GM21381 (cell line): ENCODE measurements around the gene STING1.
"Not testable (repeated sequence)": the region's sequence is repeated elsewhere in the genome, so short reads cannot be mapped to it uniquely, and the experiment has no call there.

ENCODE experiments used
- ATAC-seq: cut with Tn5 transposase; IDR thresholded peaks from one replicate; pipeline ENCODE4 v1.9.1; 2021; ENCODE audit warnings: mild to moderate bottlenecking, moderate library complexity; ENCODE audit not compliant: unreplicated experiment

The STING1 gene

DNA sequence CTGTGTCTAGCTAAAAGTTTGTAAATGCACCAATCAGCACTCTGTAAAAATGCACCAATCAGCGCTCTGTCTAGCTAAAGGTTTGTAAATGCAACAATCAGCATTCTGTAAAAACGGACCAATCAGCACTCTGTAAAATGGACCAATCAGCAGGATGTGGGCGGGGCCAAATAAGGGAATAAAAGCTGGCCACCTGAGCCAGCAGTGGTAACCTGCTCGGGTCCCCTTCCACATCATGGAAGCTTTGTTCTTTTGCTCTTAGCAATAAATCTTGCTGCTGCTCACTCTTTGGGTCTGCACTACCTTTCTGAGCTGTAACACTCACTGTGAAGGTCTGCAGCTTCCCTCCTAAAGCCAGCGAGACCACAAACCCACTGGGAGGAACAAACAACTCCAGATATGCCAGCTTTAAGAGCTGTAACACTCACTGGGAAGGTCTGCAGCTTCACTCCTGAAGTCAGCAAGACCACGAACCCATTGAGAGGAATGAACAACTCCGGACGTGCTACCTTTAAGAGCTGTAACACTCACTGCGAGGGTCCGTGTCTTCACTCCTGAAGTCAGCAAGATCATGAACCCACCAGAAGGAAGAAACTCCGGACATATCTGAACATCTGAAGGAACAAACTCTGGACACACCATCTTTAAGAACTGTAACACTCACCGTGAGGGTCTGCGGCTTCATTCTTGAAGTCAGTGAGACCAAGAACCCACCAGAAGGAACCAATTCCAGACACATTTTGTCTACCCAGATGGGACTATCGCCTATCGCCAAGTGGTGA is 20.7 kb upstream of the STING1 start:
- ATAC-seq = not testable (repeated sequence)

DNA sequence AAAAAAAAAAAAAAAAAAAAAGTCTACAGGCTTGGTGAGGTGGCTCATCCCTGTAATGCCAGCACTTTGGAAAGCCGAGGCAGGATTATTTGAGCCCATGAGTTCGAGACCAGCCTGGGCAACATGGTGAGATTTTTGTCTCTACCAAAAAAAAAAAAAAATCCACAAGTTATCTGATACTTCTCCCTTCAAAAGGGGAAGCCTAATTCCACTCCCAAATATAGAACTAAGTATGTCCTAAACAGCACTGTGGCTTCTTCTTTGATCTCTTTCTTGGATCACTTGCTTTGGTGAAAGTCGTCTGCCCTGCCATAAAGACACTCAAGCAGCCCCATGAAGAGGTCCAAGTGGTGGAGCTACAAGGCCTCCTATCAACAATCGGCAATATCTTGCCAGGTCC is 18.8 kb upstream of the STING1 start:
- no peak for ATAC-seq

GRCh38 chr5:139495638-139496435 is 13.3 kb upstream of the STING1 start:
- no peak for ATAC-seq

DNA sequence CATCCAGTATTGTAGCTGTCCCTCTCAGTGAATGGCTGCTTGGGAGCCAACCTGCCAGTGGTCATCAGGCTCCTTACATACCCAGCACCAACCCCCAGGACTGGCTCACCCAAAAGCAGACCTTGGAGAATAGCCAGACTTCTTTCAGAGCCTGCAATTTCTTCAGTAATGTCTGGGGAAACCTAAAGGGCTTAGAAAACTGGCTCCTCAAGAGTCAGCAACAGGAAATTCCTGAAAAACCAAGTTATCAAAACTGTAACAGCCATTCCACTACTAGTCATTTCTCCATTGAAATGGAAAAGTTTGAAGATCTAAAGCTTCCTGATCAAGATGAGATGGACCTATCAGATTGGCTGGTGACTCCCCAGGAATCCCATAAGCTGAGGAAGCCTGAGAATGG is 12.3 kb upstream of the STING1 start:
- ATAC-seq = no peak

DNA sequence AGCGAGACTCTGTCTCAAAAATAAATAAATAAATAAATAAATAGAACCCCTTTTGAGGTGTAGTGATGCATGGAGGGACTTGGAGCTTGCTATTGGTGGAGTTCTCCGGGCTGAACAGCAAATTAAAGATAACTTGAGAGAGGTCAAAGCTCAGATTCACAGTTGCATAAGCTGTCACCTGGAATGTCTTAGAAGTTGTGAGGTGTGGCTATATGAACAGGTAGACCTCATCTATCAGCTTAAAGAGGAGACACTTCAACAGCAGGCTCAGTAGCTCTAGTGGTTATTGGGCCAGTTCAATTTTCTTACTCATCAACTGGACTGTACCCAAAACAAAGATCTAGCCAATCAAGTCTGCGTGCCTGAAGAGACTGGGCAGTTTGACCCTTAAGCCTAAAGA is 11.7 kb upstream of the STING1 start:
- ATAC-seq = no peak

- no peak for ATAC-seq
Measured at GRCh38 chr5:139492700-139493192, 10.2 kb upstream of the STING1 start.

DNA sequence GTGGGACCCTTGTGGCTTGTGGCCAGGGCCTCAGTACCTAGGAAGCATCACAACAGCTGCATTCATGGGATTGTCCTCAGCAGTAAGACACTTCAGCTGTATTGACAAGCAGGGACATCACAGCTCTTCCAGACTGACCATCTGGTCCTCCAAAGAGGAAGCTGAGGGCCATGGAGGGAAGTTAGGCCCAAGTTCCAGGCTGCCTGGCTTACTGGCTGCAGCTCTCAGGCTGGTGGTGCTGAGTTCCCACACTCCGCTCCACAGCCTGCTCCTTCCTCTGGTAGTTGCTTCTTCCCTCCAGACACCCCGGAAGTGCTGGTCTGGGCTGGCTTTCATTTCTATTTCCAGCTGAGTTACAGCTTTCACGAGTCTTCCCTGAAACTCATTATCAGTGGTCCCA is 5.7 kb upstream of the STING1 start:
- ATAC-seq = no peak

GRCh38 chr5:139486201-139486600 is 3.6 kb upstream of the STING1 start:
- ATAC-seq = no peak

- not testable (repeated sequence) for ATAC-seq
Measured at GRCh38 chr5:139482890-139483208, 291 bp upstream of the STING1 start.

- ATAC-seq = peak; percentile 17
Measured at GRCh38 chr5:139481580-139482049, 943 bp downstream of the STING1 start.

DNA sequence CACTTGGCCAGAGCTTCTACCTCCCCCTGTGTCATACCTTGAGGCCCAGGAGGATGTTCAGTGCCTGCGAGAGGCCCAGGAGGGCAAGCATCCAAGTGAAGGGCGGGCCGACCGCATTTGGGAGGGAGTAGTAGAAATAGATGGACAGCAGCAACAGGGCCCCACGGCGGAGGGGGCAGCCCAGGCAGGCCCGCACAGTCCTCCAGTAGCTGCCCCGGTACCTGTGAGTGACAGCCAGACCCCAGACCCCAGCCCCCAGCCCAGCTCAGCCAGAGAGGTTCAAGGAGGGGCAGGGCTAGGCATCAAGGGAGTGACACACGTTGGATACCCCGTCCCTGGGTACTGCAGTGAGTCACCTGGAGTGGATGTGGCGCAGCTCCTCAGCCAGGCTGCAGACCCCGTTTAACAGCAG is 1.4 kb downstream of the STING1 start:
- ATAC-seq = no peak

DNA sequence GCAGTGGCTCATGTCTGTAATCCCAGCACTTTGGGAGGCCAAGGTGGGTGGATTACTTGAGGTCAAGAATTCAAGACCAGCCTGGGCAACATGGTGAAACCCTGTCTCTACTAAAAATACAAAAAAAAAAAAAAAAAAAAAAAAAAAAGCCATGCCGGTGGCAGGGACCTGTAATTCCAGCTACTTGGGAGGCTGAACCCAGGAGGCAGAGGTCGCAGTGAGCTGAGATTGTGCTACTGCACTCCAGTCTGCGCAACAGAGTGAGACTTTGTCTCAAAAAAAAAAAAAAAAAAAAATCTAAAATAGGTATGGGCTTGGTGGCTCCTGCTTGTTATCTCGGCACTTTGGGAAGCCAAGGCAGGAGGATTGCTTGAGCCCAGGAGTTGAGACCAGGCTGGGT is 2.8 kb downstream of the STING1 start:
- not testable (repeated sequence) for ATAC-seq

- ATAC-seq = not testable (repeated sequence)
Measured at GRCh38 chr5:139478657-139479423, 3.7 kb downstream of the STING1 start.

- no peak for ATAC-seq
Measured at GRCh38 chr5:139475865-139476617, 6.5 kb downstream of the STING1 start.

GRCh38 chr5:139474890-139475791 is 7.4 kb downstream of the STING1 start:
- no peak for ATAC-seq

DNA sequence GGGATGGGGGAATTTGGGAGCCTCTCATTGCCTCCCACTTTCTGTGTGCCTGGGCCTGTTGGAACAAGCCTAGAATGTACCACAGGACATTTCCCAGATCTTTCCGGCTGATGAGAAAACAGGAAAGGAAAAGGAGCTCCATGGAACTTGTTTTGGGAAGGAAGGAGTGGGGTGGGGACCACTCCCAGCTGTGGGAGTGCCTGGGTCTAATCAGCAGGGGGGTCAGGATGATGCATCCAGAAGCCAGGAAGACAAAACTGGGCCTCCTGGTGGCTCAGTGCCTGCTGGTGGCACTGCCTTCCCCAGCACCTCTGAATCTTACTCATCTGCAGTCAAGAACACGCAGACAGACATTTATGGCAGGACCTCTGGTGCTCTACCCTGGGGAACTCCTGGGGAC is 9.0 kb downstream of the STING1 start:
- no peak for ATAC-seq

- ATAC-seq = no peak
Measured at GRCh38 chr5:139473105-139473504, 9.5 kb downstream of the STING1 start.

GRCh38 chr5:139472386-139473030 is 10.1 kb downstream of the STING1 start:
- ATAC-seq = no peak

GRCh38 chr5:139470821-139471300 is 11.7 kb downstream of the STING1 start, which contains the start of gene SMIM33:
SMIM33 (plus strand) TSS chr5:139471004; CDS start chr5:139471122, 118 bp downstream.
- no peak for ATAC-seq
